Measurements from ENCODE around the gene TAGLN2. TPM values are rescaled to one million over a fixed set of nuclear protein-coding genes. Genes with fewer than 3 reads are reported as not detected.

The TAGLN2 gene
- total RNA-seq, 1 donor from 2014 or later, result 184 TPM

DNA sequence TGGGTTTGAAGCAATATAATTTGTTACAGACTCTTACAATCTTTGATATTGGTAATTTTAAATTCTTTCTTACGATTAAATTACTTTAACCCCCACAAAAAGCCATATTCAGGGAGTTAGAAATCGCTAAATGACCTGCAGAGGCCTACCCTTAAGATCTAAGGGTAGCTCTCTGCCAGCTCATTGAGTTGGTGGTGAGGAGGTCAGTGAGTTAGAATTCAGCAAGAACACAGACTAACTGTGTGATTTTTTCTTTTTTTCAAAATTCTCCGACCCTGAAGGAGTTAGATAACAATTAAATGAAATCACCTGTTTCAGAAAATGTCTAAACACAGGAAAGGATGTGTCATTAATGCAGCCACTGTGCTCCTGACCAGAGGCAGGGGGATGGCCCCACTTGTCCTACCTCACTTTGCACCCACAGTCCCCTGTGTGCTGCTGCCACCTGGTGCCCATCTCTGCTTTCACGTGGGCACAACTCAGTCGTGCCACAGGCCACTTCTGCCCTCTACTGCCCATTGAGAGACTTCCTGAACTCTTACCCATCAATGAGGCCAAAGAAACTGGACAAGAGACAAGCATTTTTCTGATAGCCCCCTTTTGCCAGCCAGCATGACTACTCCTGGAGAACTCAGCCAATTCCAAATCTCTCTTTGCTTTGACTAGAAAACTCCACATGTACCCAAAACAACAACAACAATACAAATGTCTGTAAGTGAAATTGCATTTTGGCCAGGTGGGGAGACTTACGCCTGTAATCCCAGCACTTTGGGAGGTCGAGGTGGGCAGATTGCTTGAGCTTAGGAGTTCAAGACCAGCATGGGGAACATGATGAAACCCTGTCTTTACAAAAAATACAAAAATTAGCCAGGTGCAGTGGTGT is 33.8 kb downstream of the TAGLN2 start:
- DNase-seq (ENCODE audit: low spot score) (peak; percentile 88), ATAC-seq (peak; percentile 95)
- intact Hi-C loops (cut with DNase I), result loop anchor here (10.0 kb wide), 1 partner anchor 97 kb away; no protein-coding TSS in a partner anchor

DNA sequence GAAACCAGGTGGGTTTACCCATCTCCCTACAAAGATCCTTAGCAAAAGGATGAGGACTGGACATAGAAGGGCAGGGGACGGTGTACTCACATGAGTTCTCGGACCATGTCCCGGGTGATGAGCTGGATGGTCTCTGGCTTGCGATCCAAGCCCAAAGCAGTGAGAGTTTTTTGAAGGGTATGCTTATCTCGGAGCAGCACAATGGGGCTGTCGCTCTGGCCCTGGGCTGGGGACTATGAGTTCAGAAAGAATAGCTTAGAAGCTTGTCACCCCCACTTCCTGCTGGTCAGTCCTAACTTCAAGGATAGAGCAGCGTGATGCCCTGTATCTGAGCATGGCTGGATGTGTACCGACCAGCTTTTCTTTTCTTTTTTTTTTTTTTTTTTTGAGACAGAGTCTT is 34.9 kb downstream of the TAGLN2 start:
- intact Hi-C loops (cut with DNase I), result loop anchor here (10.0 kb wide), 1 partner anchor 96 kb away; no protein-coding TSS in a partner anchor
- ATAC-seq, result no peak
- DNase-seq (ENCODE audit: low spot score), result no peak

DNA sequence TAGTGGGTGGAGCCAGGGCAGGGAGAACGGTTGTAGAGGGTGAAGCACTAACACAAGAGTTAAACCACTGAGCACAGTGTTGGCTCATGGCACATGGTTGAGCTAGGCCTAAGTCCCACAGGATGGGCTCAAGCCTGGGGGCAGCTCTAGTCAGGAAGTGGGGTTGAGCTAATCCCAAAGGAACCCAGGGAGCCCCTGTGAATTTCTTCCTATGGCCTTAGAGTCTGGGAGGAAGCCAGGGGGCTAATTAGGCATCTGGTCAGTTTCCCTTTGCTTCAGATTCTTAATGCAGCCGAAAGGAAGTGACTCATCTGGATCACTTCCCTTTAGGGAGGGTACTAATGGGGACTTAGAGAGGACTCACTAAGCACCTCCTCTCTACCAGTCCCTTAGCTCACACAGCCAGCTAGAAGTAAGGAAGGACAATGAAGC is 35.5 kb downstream of the TAGLN2 start:
- DNase-seq (ENCODE audit: low spot score) (no peak), ATAC-seq (peak; percentile 79)
- intact Hi-C loops (cut with DNase I), result loop anchor here (10.0 kb wide), 1 partner anchor 95 kb away; no protein-coding TSS in a partner anchor

DNA sequence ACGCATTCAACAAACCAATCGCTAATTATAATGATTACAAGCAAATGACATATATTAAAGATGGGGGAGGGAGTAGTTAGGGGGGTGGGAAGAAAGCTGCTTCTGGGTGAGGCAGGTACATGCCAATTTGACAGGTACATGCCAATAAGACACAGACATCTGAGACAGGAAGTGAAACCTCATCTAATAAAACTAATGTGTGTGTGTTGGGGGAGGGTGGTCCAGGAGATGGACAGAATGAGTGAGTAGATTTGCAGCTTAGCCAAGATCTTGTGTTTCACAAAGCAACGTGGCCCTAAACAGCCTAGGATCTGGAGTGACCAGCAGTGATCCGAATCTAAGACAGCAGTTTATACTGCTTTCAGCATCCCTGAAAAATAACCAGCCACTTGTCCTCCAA is 36.1 kb downstream of the TAGLN2 start:
- no peak for ATAC-seq
- intact Hi-C loops (cut with DNase I), result no loop called here
- no peak for DNase-seq (ENCODE audit: low spot score)

DNA sequence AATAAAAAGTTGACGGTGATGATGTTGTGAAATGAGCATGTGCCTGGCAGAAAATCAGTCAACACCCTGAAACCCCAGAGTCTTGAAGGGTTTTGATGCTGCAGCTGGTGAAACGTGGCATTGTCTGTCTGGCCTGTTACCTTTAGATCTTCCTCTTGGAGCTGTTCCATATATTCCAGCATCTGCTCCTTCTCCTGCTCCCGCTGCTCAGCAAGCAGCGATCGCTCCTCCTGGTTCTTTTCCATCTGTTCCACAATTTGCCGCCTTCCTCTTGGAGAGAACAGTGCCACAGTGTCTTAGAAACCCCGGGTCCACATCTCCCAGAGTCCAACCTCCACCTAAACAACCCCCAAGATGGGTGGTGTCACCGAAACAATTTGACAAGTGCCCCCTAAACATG is 41.0 kb downstream of the TAGLN2 start:
- intact Hi-C loops (cut with DNase I), result no loop called here
- ATAC-seq (no peak), DNase-seq (ENCODE audit: low spot score) (no peak)

DNA sequence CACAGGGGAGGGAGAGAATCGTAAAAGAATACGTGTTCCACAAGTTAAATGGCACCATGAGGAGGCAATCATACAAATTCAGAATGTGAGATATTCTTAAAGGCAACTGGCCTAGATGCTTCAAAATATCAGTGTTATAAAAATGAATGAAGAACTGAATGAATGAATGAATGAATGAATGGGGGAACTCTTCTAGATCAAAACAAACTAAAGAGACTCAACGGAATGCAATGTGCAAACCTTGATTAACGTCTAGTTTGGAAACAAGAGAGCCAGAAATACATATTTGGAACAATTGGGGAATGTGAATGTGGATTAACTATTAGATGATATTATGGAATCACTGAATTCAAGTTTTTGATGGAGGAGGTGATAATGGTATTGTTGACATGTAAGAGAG is 42.2 kb downstream of the TAGLN2 start:
- intact Hi-C loops (cut with DNase I), result no loop called here
- ATAC-seq, result no peak

DNA sequence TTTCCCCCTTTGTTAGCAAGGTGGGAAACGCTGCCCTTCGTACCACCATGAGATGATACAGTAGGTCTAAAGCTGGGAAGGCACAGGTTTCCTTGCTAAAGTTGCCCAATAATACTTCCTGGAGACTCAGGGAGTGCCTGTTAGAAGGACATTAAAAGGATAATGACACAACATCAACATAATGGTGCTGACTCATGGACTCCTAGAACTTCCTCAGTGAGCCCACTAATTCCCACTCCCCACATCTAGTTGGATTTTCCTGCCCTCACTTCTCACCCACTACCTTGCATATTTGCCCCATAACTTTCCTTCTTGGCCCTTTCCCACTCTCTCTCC is 42.8 kb downstream of the TAGLN2 start:
- intact Hi-C loops (cut with DNase I), result no loop called here
- ATAC-seq, result no peak

More for the DNA sequence above, 42.2 kb downstream of the TAGLN2 start:
- no peak for DNase-seq (ENCODE audit: low spot score)

DNA sequence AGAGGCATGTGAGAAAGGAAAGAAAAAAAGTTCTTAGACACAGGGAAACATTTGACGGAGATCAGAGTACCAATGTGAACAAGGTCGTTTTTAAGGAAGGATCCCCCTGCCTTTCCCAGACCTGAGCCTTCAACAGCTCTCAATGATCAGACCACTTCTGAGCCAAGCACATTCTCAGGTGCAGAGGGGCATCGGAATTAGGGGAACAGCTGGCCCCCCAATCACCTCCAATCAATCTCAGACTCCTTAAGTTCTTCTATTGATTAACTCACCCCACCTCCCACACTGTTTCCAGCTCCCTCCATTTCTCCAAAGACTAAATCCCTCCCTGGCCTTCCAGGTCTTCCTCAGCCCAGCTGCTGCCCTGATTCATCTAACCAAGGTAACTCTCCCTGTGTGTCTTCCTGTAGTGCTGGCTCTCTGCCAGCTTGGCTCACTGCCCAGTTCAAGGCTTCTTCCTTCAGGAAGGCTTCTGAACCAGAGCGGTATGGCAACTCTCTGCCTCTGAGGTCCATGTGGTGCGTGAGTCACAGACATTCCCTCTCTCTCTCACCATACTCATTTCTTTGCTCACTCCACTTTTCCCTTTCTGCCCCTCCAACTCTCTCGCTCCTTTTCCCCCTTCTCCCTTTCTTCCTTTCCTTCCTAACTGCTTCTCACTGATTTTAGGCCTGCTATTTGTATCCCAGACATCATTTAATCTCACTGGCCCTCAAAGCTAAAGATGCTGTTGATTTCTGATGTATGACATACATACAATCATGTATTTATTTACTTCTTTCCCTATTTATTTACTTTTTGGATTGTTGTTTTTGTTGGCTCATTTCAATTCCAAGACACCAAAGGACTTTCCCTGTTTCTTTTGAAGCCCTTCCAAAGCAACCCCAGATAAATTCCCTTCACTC is 43.4 kb downstream of the TAGLN2 start:
- ATAC-seq, result no peak
- DNase-seq (ENCODE audit: low spot score), result peak; percentile 81
- intact Hi-C loops (cut with DNase I), result no loop called here

More for the DNA sequence above, 42.8 kb downstream of the TAGLN2 start:
- DNase-seq (ENCODE audit: low spot score), result no peak

DNA sequence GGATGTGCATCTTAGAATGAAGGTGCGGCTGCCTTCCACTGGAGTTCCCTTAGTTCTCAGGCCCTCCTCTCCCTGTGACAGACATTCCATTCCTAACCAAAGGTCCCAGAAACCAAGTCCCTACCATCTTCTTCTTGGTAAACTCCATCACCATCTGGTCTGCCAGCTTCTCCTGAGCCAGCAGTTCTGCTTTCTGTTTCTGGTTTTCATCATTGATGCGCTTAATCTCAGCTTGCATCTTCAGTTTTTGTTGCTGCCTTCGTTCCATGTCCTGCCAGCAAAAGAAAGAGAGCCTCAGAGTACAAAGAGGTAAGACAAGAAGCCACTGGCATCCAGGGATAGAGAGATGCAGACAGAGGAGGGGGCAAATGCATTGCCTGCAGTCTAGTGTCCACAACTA is 44.9 kb downstream of the TAGLN2 start:
- ATAC-seq (no peak), DNase-seq (ENCODE audit: low spot score) (no peak)
- intact Hi-C loops (cut with DNase I), result no loop called here

DNA sequence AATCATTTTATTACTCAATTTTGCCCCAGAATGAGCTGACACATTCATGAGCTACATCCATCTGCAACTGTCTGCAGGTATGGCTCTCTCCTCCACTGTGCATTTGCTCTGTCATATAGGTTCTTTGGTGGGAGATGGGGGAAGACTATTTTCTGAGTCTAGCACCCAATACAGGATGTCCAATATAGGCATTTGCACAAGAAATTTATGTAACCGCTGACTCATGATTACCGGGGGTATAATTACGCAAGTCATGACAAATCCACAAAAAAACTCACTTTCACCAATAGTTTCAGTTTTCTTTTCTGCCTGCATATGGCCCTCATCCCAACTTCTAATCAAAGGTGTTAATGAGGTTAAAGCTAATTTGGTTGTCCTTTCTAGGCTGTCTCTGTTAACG is 45.3 kb downstream of the TAGLN2 start:
- intact Hi-C loops (cut with DNase I), result no loop called here
- no peak for ATAC-seq
- no peak for DNase-seq (ENCODE audit: low spot score)

DNA sequence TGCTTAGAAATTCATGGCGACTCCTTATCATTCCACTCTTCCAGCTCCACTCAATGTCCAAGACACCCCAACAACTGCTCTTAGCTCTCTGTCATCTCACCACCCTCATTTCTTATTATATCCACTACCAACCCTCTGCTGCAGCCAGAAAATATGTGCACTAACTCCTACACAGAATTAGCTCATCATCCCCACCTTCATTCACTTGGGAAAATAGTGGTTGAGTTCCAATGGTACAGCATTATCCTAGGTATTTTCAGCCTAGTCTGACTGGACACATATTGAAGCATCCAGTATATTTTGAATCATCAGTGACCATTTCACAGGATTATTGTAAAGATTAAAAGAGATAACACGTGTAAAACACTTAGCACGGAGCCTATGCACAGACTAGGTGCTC is 46.2 kb downstream of the TAGLN2 start:
- no peak for DNase-seq (ENCODE audit: low spot score)
- intact Hi-C loops (cut with DNase I), result no loop called here
- no peak for ATAC-seq

DNA sequence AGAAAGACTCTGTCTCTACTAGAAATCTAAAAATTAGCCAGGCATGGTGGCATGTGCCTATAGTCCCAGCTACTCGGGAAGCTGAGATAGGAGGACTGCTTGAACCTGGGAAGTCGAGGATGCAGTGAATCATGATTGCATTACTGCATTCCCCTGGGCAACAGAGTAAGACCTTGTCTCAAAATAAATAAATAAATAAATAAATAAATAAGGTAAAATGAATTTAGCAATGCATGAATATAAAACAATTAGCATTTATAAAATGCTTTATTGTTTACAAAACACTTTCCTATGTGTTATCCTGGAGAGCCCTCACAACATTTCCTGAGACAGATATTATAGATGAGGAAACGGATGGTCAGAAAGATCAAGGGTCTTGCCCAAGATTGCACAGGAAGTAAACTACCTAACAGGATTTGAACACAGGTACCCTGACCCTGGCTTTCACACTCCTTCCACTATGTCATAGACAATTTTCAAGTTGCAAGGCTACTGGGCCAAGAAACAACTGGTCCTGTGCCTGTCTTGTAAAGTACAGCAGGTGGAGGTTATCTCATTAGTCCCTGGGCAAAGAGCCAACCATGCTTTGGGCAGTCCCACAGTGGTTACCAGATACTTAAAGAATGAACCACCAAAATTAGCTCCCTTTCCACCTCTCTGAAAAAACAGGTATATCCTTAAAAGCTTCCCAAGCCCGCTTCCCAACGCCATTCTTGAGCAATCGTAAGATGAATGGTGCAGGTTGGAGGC is 47.4 kb downstream of the TAGLN2 start:
- ATAC-seq, result no peak

DNA sequence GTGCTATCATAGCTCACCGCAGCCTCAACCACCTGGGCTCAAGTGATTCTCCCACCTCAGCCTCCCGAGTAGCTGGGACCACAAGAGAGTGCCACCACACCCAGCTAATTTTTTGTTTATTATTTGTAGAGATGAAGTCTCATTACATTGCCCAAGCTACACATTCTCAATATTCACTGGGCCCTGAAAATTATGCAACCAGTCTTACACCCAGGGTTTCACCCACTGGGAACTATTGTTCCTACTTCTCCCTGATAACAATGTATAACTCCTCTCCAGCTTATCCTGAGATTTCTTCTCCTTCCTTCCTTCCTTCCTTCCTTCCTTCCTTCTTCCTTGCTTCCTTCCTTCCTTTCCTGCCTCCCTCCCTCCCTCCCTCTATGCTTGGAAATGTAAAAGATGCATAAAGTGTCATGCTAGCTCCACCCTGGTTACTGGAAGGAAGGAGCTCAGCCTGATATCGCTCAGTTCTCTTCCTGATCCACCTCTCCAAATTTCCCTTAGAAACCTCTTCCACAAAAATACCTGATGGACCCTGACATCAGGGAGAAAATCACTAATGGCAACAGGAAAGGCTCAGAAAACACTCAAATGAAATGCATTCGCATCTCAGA is 51.7 kb downstream of the TAGLN2 start:
- no peak for ATAC-seq
- intact Hi-C loops (cut with DNase I), result no loop called here

More for the DNA sequence above, 47.4 kb downstream of the TAGLN2 start:
- DNase-seq (ENCODE audit: low spot score), result no peak
- intact Hi-C loops (cut with DNase I), result no loop called here

DNA sequence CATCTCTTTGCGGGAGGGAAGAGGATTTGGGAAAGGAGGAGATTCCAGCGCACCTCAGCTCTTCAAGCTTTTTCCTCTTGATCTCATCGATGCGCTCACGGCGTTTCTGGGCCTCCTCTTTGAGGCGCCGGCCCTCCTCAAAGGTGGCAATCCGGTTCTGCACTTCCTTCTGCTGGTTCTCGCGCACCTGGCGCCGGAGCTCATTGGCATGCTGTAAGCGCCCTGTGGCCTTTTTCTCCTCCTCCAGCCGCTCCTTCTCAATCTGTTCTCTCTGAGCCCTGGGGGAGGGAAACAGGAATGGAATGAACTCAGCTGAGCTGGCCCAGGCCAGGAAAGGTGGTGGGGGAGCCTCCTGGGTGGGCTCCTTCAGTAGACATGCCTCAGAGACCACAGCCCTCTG is 52.4 kb downstream of the TAGLN2 start:
- DNase-seq (ENCODE audit: low spot score), result no peak
- intact Hi-C loops (cut with DNase I), result no loop called here
- ATAC-seq, result no peak

More for the DNA sequence above, 51.7 kb downstream of the TAGLN2 start:
- DNase-seq (ENCODE audit: low spot score), result no peak

DNA sequence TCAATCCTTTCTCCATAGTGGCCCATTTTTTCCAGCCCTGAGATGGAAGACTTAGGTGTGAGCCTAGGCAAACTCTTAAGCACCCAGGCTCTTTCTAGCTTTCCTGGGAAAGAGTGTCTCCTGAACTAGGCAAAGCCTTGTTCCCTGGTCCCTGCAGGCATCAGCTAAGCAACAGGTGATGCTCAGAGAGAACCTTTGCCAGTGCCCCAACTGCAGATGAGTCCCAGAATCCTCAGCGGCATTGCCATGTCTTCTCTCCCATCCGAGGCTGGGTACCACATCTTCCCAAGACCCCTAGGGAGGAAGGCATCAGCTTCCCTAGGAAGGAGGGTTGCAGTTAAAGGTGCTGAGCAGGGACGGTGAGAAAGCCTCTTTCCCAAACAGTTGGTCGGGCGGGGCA is 54.6 kb downstream of the TAGLN2 start:
- DNase-seq (ENCODE audit: low spot score), result no peak
- intact Hi-C loops (cut with DNase I), result no loop called here
- ATAC-seq, result no peak

DNA sequence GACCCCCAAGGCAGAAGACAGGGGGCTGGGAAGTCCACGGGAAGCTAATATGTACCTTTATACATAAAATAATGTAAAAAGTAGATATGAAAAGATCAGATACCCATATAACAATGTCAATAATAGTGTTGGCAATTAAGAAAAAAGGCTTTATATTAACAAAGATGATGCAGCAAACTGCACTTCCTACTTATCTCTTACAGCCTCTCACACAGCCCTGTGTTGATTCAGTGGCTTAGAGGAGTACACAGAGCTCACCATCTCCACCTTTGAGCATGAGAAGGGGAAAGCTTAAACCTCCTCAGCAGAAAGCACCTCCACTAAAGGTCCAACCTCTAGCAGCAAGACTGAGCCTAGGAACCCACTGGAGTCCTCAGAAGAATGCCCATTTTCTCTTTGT is 55.7 kb downstream of the TAGLN2 start:
- DNase-seq (ENCODE audit: low spot score) (no peak), ATAC-seq (no peak)
- intact Hi-C loops (cut with DNase I), result no loop called here

DNA sequence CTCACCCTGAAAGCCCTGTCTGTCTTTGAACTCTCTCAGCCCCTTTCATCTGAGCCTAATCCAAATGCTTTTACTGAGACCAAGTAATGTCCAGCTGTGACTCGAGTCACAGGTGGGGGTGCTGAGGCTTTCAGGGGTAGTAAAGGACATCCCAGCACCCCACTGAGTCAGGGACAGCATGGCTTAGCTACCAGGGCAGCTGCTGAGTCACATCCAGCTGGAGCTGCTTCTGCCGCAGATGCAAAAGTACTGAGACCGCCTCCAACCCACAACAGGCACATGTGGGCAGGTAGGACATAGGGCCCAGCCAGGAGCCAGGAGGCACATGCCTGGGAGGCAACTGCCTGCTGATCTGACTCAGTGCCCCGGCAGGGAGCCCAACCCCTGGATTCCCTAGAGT is 56.1 kb downstream of the TAGLN2 start:
- intact Hi-C loops (cut with DNase I), result no loop called here
- DNase-seq (ENCODE audit: low spot score), result no peak
- no peak for ATAC-seq

DNA sequence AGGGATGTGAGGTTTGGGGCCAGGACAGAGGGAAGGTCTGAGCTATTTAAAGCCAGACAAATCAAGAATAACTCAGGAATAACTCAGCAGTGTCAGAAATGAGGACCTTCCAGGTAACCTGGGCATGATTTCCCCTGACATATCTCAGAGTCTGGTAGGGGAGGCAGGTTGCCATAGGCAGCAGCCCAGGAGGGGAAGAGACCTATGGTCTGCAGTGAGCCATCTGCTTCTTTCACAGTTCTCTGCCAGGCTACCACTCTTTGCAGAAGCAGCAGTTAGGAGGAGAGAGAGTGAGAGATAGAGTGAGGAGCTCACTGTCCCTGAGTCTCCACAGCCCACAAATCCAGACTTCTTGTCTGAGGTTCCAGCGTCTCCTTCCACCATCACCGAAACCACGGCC is 56.5 kb downstream of the TAGLN2 start:
- DNase-seq (ENCODE audit: low spot score), result no peak
- intact Hi-C loops (cut with DNase I), result no loop called here
- no peak for ATAC-seq

All from sciatic nerve (tissue), 2 donors.